Stimulated activated CD4-positive, alpha-beta T cell treated with anti-CD3 and anti-CD28 coated beads, Interleukin-4, amount 100 ng/mL, for 48 hours (primary cell): ENCODE data around the gene KLF17.

Source experiments
- DNase-seq, 2 donors: peaks; one replicate each; pipeline ENCODE4 v3.0.0-alpha.2; 2020; ENCODE audit warnings: low read depth in 2 of 2

Gene KLF17

DNA sequence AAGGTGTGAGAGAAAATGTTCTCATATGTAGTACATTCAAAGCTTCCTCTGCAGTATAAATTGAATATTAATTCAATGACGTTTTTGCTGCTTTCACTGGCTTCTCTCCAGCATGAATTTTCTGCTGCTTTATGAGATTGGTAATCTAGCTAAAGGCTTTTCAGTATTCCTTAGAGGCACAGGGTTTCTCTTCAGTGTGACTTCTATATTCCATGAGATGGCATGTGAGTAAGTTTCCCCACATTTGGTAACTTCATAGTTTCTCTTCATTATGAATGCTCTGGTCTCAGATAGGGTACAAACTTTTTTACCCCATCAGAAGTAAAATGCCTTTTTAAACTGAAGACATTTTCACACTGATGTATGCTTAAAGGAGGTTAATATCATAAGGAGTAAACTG is 33.2 kb downstream of the KLF17 start:
- no peak for DNase-seq

DNA sequence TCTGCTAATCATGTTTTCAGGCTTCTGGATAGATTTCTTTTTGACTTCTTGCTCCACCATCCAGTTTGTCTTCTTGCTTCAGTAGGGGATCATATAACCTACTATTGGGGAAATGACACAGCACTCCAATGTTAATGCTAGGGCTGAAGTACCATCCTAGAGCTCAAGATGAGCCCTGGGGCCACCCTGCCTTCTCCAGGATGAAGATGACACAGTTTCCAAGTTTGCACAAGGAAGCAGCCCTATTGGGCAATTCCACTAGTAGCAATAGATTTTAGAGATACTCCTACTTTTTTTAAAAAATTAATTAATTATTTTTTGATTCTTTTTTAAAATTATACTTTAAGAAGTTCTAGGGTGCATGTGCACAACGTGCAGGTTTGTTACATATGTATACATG is 34.1 kb downstream of the KLF17 start:
- no peak for DNase-seq

GRCh38 chr1:44154049-44154448 is 35.4 kb downstream of the KLF17 start:
- no peak for DNase-seq

DNA sequence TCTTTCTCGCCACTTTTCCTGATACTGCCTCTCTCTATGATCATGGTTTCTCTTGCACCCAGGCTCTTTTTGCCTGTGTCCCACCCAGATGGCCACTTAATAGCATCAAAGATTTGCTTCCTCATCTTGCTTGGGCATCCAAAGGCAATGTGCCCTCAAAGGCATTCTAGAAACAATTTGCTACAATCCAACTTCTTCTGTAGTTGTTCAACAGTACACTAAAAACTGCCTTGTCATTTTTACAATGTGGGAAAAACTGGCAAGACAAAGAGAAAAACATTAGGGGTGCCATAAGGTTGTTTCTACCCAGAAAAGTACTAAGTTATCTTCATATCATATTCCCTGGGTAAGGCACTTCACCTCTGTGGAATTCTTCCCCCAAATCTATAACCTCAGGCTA is 39.3 kb downstream of the KLF17 start:
- no peak for DNase-seq

- DNase-seq: no peak
Observed at GRCh38 chr1:44158871-44159270, 40.2 kb downstream of the KLF17 start.

DNA sequence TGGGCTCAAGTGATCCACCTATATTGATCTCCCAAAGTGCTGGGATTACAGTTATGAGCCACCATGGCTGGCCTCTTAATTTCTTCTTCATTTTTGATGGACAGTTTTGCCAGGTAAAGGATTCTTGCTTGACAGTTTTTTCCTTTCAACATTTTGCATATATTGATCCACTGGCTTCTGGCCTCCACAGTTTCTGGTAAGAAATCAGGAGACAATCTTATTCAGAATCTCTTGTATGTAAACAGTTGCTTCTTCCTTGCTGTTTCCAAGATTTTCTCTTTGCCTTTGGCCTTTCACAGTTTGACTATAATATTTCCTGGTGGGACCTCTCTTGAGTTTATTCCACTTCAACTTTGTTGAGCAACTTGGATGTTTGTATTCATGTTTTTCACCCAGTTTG is 42.9 kb downstream of the KLF17 start:
- DNase-seq: no peak

- no peak for DNase-seq
Observed at GRCh38 chr1:44168520-44169098, 50.0 kb downstream of the KLF17 start.

DNA sequence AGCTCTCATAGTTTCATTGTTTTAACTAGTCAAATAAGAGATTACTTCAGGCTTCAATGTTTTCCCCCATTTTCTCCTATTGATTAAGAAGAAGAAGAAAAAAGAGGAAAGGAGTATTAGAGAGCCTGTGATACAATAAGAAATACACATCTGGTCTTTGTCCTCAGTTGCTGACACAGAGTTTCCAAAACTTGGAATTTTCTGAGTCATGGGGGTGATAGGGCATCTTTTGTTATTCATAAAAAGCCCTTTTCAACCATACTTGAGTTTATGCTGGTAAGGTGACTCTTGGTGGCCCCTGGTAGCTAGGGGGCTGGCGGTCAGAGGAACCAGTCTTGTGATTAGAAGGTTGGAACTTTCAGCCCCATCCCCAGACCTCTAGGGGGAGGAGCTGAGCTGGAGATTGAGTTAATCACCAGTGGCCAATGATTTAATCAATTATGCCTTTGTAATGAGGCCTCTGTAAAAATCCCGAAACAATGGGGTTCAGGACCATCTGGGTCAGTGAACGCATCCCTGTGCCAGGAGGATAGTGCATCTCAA is 51.7 kb downstream of the KLF17 start:
- no peak for DNase-seq

GRCh38 chr1:44174630-44175029 is 56.0 kb downstream of the KLF17 start:
- no peak for DNase-seq
